Mesothelial cell of epicardium (in vitro differentiated cells): ENCODE results near the gene PPP1R2. TPM values are rescaled to one million over a fixed set of nuclear protein-coding genes. Genes with fewer than 3 reads are reported as not detected.
"Not testable (repeated sequence)": the region's sequence is repeated elsewhere in the genome, so short reads cannot be mapped to it uniquely, and the experiment has no call there.

Source experiments
- DNase-seq, 2 experiments: peaks; one replicate each; pipeline ENCODE4 v3.0.0; 2021; ENCODE audit warnings: low spot score in 2 of 2; ENCODE audit not compliant: unreplicated experiment in 2 of 2
- H3K27ac Mint-ChIP-seq: 2 replicates; pipeline ENCODE4 v1.8.0; 2021; ENCODE audit warnings: mixed read lengths
- H3K27me3 Mint-ChIP-seq: 2 replicates; pipeline ENCODE4 v1.8.0; 2021; ENCODE audit warnings: low read depth, mixed read lengths
- H3K36me3 Mint-ChIP-seq: 2 replicates; pipeline ENCODE4 v1.8.0; 2021; ENCODE audit warnings: mixed read lengths
- H3K4me1 Mint-ChIP-seq: 2 replicates; pipeline ENCODE4 v1.8.0; 2021; ENCODE audit warnings: mixed read lengths
- H3K4me3 Mint-ChIP-seq: 2 replicates; pipeline ENCODE4 v1.8.0; 2021; ENCODE audit warnings: mild to moderate bottlenecking, moderate library complexity, mixed read lengths
- H3K9me3 Mint-ChIP-seq: 2 replicates; pipeline ENCODE4 v1.8.0; 2021; ENCODE audit warnings: mixed read lengths
- total RNA-seq: library from RNA; stranded (reverse); gene quantifications from 3 replicates; pipeline ENCODE4 v1.2.1, GENCODE V29; 2021
- TF ChIP-seq, protein P1 (sequence below): fragments of 200-600 bp; sonication (generic); IDR thresholded peaks from one replicate; pipeline ENCODE4 v1.5.0; 2021; ENCODE audit warnings: antibody characterized with exemption; ENCODE audit not compliant: unreplicated experiment

Gene PPP1R2
- total RNA-seq = 27.4 to 31.3 TPM (median 30.2 TPM) in 3 replicates

GRCh38 chr3:195542698-195543499 is at the start of gene PPP1R2:
Gene PPP1R2, minus strand, starts transcription at chr3:195543325. Its CDS starts 300 bp downstream, at chr3:195543025.
- peak within 1 kb of the TSS; percentile 80 for H3K27ac Mint-ChIP-seq
- no peaks in the 10 kb centered on the region for H3K36me3 Mint-ChIP-seq
- H3K4me3 Mint-ChIP-seq = peak within 1 kb of the TSS; percentile 86
- peak; percentile 94 for DNase-seq
- no peaks in the 10 kb centered on the region for H3K9me3 Mint-ChIP-seq
- TF ChIP-seq, protein P1, sequence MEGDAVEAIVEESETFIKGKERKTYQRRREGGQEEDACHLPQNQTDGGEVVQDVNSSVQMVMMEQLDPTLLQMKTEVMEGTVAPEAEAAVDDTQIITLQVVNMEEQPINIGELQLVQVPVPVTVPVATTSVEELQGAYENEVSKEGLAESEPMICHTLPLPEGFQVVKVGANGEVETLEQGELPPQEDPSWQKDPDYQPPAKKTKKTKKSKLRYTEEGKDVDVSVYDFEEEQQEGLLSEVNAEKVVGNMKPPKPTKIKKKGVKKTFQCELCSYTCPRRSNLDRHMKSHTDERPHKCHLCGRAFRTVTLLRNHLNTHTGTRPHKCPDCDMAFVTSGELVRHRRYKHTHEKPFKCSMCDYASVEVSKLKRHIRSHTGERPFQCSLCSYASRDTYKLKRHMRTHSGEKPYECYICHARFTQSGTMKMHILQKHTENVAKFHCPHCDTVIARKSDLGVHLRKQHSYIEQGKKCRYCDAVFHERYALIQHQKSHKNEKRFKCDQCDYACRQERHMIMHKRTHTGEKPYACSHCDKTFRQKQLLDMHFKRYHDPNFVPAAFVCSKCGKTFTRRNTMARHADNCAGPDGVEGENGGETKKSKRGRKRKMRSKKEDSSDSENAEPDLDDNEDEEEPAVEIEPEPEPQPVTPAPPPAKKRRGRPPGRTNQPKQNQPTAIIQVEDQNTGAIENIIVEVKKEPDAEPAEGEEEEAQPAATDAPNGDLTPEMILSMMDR = no peak
- peaks cover 56% of the 10 kb centered on the region for H3K4me1 Mint-ChIP-seq
- no peaks in the 10 kb centered on the region for H3K27me3 Mint-ChIP-seq

- Mint-ChIP-seq H3K36me3 (no peaks in the 10 kb centered on the region), H3K27me3 (peaks cover 2% of the 10 kb centered on the region), H3K4me1 (no peaks in the 10 kb centered on the region), H3K27ac (no peak overlapping the region), H3K4me3 (no peak overlapping the region), H3K9me3 (no peaks in the 10 kb centered on the region)
- DNase-seq = no peak
- TF ChIP-seq, protein P1 = no peak
Observed at GRCh38 chr3:195591852-195592251, 48.7 kb upstream of the PPP1R2 start.

DNA sequence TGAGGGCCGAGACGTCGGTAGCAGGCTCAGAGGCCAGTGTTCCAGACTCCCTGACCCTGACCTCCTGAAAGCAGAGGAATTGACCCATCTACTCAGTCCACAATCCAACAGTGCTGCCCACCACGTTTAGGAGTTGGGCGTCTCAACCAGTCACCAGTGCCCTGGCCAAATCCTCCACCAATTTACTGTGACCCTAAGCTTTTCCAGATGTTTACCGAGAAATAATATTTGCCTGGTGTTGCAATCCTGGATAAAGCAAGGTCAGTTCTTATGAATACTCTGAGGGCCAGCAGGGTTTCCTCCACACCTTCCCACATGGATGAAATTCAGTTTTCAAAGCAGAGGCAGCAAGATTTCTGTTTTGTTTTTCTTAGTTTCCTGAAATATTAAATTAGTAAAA is 48.1 kb upstream of the PPP1R2 start:
- H3K4me1 Mint-ChIP-seq = no peaks in the 10 kb centered on the region
- TF ChIP-seq, protein P1 = no peak
- peaks cover 2% of the 10 kb centered on the region for H3K27me3 Mint-ChIP-seq
- no peaks in the 10 kb centered on the region for H3K36me3 Mint-ChIP-seq
- no peaks in the 10 kb centered on the region for H3K9me3 Mint-ChIP-seq
- H3K4me3 Mint-ChIP-seq = no peak overlapping the region
- DNase-seq = no peak
- H3K27ac Mint-ChIP-seq = no peak overlapping the region

GRCh38 chr3:195590381-195590780 is 47.3 kb upstream of the PPP1R2 start:
- not testable (repeated sequence) for DNase-seq, H3K27ac Mint-ChIP-seq, H3K27me3 Mint-ChIP-seq, H3K9me3 Mint-ChIP-seq, H3K36me3 Mint-ChIP-seq, H3K4me3 Mint-ChIP-seq, H3K4me1 Mint-ChIP-seq

DNA sequence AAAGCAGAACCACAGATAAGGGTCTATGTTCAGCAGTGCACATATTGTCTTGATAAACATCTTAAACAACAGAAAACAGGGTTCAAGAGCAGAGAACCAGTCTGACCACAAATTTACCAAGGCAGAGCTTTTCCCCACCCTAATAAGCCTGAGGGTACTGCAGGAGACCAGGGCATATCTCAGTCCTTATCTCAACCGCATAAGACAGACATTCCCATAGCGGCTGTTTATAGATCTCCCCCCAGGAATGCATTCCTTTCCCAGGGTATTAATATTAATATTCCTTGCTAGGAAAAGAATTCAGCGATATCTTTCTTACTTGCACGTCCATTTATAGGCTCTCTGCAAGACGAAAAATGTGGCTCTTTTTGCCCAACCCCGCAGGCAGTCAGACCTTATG is 46.7 kb upstream of the PPP1R2 start:
- not testable (repeated sequence) for H3K36me3 Mint-ChIP-seq, H3K9me3 Mint-ChIP-seq, H3K4me1 Mint-ChIP-seq, H3K4me3 Mint-ChIP-seq, H3K27me3 Mint-ChIP-seq, DNase-seq, H3K27ac Mint-ChIP-seq

DNA sequence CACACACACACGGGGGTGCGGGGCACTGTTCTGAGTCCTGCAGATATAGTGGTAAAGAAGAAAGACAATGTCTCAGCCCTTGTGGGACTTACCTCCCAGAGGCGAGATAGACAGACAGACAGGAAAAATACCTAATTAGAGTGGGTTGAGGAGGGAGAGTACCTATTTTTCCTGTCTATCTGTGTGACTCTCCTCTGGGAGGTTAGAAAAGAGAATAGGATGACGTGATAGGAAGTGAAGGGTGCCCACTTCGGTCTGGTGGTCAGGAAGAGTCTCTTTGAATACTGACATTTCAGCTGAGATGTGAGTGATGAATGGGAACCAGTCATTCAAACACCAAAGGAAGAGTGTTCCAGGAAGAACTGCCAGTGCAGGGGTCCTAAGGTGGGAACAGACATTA is 44.7 kb upstream of the PPP1R2 start:
- Mint-ChIP-seq H3K36me3 (no peaks in the 10 kb centered on the region), H3K4me3 (no peak overlapping the region), H3K27ac (no peak overlapping the region), H3K9me3 (no peaks in the 10 kb centered on the region), H3K4me1 (peaks cover 17% of the 10 kb centered on the region), H3K27me3 (no peaks in the 10 kb centered on the region)
- no peak for DNase-seq
- TF ChIP-seq, protein P1 = no peak
